Activated naive CD8-positive, alpha-beta T cell treated with anti-CD3 and anti-CD28 coated beads, Interleukin-2, amount 50 U/mL, for 24 hours (primary cell): ENCODE measurements around the gene AGTRAP.

Source experiments
- ATAC-seq: fragments of 150-1000 bp; cut with Tn5 transposase; one replicate; pipeline ENCODE4 v1.10.0; 2021
- DNase-seq: peaks from one replicate; pipeline ENCODE4 v3.0.0; 2021
- H3K27ac Mint-ChIP-seq: one replicate; pipeline ENCODE4 v1.8.0; 2021; ENCODE audit warnings: mild to moderate bottlenecking, mixed read lengths
- H3K27me3 Mint-ChIP-seq: one replicate; pipeline ENCODE4 v1.8.0; 2021; ENCODE audit warnings: mixed read lengths
- H3K36me3 Mint-ChIP-seq: one replicate; pipeline ENCODE4 v1.8.0; 2021; ENCODE audit warnings: low read depth, mixed read lengths
- H3K4me1 Mint-ChIP-seq: one replicate; pipeline ENCODE4 v1.8.0; 2021; ENCODE audit warnings: mixed read lengths
- H3K4me3 Mint-ChIP-seq: one replicate; pipeline ENCODE4 v1.8.0; 2021; ENCODE audit warnings: mild to moderate bottlenecking, moderate library complexity, mixed read lengths
- H3K9me3 Mint-ChIP-seq: one replicate; pipeline ENCODE4 v1.8.0; 2021; ENCODE audit warnings: mixed read lengths

The AGTRAP gene

DNA sequence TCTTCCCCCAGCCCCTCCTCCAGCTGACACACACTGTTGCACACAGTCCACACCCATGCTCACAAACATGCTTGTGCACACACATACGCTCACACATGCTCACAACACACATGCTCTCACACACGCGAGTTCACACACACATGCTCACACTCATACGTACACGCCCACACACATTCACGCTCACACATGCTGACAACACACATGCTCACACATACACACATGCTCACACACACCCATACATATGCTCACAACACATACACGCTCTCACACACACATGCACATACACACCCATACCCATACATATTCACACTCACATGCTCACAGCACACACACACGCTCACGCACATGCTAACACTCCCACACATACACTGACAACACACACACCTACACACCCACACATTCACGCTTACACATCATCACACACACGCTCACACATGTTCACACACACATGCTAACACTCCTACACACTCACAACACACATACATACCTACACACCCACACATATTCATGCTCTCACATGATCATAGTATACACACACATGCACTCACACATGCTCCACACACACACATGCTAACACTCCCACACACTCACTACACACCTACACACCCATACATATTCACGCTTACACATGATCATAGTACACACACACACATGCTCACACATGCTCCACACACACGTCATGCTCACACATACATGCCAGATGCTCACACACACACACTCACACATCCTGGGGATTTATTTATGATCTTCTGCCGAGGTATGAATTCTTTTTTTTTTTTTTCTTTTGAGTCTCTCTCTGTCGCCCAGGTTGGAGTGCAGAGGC is 33.7 kb upstream of the AGTRAP start:
- Mint-ChIP-seq H3K27me3 (peaks cover 8% of the 10 kb centered on the region), H3K27ac (no peak overlapping the region), H3K4me1 (no peaks in the 10 kb centered on the region), H3K36me3 (no peaks in the 10 kb centered on the region), H3K9me3 (no peaks in the 10 kb centered on the region), H3K4me3 (no peak overlapping the region)
- ATAC-seq (no peak), DNase-seq (no peak)

DNA sequence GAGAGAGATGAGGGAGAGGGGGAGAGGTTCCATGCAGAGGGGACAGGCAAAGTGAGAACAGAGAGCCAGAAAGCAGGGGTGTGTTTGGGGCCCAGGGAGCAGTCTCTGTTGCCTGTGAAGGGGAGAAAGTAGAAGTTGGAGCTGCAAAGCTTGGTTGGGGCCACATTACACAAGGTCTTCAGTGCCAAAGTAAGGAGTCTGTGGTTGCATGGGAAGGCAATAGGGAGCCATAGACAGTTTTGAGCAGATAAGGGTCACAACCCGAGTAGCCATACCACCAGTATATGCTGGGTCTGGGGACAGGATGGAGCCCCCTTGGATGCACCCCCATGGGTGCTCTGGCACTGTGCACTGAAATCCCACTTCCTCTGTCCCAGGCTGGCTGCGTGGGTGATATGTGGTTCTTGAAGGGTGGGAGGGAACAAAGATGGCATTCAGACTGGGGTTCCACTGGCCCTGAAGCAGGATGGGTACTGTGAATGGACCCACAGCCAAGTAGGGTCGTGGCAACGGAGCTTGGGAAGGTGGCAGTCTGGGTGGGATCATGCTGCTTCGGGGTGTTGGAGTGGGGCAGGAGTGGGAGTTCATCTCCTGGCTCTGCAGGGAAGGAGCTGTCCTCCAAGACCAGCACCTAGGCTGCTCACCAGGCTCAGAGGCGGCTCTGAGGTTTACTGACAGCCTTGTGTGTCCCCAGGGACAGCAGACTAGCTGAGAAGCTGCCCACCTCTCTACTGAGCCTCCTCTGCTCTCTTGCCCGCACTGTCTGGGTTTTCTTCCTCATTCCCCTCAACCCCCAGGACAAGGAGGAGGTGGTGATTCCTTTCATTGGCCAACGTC is 32.4 kb upstream of the AGTRAP start:
- Mint-ChIP-seq H3K27me3 (peaks cover 10% of the 10 kb centered on the region), H3K4me1 (no peaks in the 10 kb centered on the region), H3K36me3 (no peaks in the 10 kb centered on the region), H3K4me3 (no peak overlapping the region), H3K9me3 (no peaks in the 10 kb centered on the region), H3K27ac (no peak overlapping the region)
- peak; percentile 27 for ATAC-seq
- DNase-seq = no peak

GRCh38 chr1:11704194-11704529 is 31.8 kb upstream of the AGTRAP start:
- Mint-ChIP-seq H3K27ac (no peak overlapping the region), H3K4me1 (no peaks in the 10 kb centered on the region), H3K36me3 (no peaks in the 10 kb centered on the region), H3K4me3 (no peak overlapping the region), H3K9me3 (no peaks in the 10 kb centered on the region), H3K27me3 (peaks cover 9% of the 10 kb centered on the region)
- no peak for ATAC-seq
- no peak for DNase-seq

- no peaks in the 10 kb centered on the region for H3K36me3 Mint-ChIP-seq
- H3K27ac Mint-ChIP-seq = no peak overlapping the region
- no peaks in the 10 kb centered on the region for H3K4me1 Mint-ChIP-seq
- no peaks in the 10 kb centered on the region for H3K9me3 Mint-ChIP-seq
- H3K27me3 Mint-ChIP-seq = peaks cover 9% of the 10 kb centered on the region
- DNase-seq (no peak), ATAC-seq (no peak)
- H3K4me3 Mint-ChIP-seq = no peak overlapping the region
Measured at GRCh38 chr1:11704691-11705475, 31.1 kb upstream of the AGTRAP start.

DNA sequence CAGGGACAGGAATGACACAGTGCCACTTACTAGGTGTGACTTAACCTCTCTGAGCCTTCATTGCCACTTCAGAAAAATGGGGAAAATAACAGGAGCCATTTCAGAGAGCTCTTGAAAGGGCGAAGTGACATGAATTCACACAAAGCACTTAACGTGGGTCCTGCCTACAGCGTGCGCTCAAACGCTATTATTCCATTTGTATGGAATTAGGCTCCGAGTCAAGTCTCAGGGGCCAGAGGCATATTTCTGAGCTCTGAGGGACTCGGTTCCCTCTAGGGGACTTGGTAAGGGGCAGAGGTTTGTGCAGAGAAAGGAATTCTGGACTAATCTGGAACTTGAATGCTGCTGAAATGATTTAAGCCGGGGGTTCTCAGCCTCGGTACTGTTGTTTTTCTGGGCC is 30.3 kb upstream of the AGTRAP start:
- Mint-ChIP-seq H3K36me3 (no peaks in the 10 kb centered on the region), H3K4me3 (no peak overlapping the region), H3K27me3 (peaks cover 9% of the 10 kb centered on the region), H3K9me3 (no peaks in the 10 kb centered on the region), H3K27ac (no peak overlapping the region), H3K4me1 (no peaks in the 10 kb centered on the region)
- ATAC-seq (no peak), DNase-seq (no peak)

DNA sequence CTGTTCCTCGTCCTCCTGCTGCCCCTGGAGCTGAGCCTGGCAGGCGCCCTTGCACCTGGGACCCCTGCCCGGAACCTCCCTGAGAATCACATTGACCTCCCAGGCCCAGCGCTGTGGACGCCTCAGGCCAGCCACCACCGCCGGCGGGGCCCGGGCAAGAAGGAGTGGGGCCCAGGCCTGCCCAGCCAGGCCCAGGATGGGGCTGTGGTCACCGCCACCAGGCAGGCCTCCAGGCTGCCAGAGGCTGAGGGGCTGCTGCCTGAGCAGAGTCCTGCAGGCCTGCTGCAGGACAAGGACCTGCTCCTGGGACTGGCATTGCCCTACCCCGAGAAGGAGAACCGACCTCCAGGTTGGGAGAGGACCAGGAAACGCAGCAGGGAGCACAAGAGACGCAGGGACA is 29.6 kb upstream of the AGTRAP start:
- no peak for ATAC-seq
- DNase-seq = no peak
- Mint-ChIP-seq H3K27ac (no peak overlapping the region), H3K9me3 (no peaks in the 10 kb centered on the region), H3K4me1 (no peaks in the 10 kb centered on the region), H3K4me3 (no peak overlapping the region), H3K36me3 (no peaks in the 10 kb centered on the region), H3K27me3 (peaks cover 7% of the 10 kb centered on the region)

DNA sequence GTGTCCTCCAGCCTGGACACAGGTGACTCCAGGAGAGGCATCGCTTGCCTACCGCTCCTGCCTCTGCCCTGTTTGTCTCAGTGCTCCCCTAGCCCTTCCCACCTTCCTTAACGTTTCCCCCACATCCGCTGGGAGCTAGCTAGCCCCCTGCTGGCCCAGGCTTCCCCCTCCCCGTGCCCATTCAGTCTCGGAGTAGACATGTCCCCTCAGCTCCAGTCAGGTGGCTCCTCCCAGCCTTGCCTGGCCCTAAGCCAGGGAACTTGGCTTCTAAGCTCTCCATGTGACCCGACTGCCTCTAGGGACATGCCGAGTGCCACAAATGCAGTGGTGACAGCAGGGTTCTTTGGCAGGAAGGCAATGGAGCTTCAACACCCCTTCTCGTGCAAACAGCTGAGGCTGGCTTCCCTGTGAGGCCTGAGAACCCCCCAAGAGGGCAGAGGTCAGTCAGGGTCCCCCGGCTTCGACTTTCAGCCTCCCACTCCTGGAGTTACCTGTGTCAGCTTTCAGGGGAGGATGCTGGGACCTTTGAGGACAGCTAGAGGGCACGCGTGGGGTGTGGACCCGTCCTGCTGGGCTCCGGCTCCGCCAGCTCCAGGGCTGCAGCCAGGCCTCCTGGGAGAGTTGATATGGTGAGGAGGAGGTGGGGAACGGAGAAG is 28.2 kb upstream of the AGTRAP start:
- H3K27ac Mint-ChIP-seq = no peak overlapping the region
- no peaks in the 10 kb centered on the region for H3K9me3 Mint-ChIP-seq
- no peak overlapping the region for H3K4me3 Mint-ChIP-seq
- no peaks in the 10 kb centered on the region for H3K4me1 Mint-ChIP-seq
- DNase-seq (no peak), ATAC-seq (no peak)
- H3K27me3 Mint-ChIP-seq = peaks cover 6% of the 10 kb centered on the region
- no peaks in the 10 kb centered on the region for H3K36me3 Mint-ChIP-seq

GRCh38 chr1:11708554-11709350 is 27.2 kb upstream of the AGTRAP start:
- H3K4me3 Mint-ChIP-seq = no peak overlapping the region

DNA sequence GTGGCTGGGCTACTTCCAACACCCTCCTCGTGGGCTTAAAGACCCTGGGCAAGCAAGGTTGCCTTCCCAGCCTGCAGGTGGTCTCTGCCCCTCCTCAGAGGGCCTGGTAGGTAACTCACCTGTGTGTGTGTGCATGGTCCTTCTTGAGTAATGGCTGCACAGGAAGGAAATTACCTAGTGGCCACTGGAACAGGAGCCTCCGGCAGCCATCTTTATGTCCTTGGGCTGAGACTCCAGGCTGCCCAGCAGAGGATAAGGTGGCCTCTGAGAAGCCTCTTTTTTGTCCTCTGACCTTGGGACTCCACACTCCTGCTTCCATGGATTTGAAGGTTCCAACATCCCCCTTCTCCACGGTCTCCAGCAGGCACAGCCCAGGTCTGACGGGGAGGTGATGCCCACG is 24.4 kb upstream of the AGTRAP start:
- Mint-ChIP-seq H3K9me3 (no peaks in the 10 kb centered on the region), H3K27ac (no peak overlapping the region), H3K4me1 (no peaks in the 10 kb centered on the region), H3K36me3 (no peaks in the 10 kb centered on the region), H3K27me3 (peaks cover 2% of the 10 kb centered on the region), H3K4me3 (no peak overlapping the region)
- ATAC-seq = no peak
- DNase-seq = no peak

More at GRCh38 chr1:11708554-11709350, 27.2 kb upstream of the AGTRAP start:
- no peaks in the 10 kb centered on the region for H3K9me3 Mint-ChIP-seq
- ATAC-seq (peak; percentile 33), DNase-seq (no peak)
- peaks cover 2% of the 10 kb centered on the region for H3K27me3 Mint-ChIP-seq
- no peak overlapping the region for H3K27ac Mint-ChIP-seq
- no peaks in the 10 kb centered on the region for H3K36me3 Mint-ChIP-seq
- H3K4me1 Mint-ChIP-seq = no peaks in the 10 kb centered on the region

DNA sequence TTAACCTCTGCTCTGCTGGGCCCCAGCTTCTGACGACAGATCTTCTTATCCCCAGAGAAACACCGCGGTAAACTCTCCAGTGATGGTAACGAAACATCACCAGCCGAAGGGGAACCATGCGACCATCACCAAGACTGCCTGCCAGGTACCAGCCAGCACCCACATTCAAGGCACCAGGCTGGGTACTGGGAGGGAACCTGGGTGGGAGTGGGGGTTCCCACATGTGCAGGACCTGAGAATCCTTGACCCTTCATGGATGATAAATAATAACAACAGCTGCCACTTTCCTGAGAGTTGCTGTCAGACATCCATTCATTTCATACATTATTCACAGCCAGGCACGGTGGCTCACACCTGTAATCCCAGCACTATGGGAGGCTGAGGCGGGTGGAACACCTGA is 23.7 kb upstream of the AGTRAP start:
- no peak for ATAC-seq
- Mint-ChIP-seq H3K27ac (no peak overlapping the region), H3K4me1 (no peaks in the 10 kb centered on the region)

DNA sequence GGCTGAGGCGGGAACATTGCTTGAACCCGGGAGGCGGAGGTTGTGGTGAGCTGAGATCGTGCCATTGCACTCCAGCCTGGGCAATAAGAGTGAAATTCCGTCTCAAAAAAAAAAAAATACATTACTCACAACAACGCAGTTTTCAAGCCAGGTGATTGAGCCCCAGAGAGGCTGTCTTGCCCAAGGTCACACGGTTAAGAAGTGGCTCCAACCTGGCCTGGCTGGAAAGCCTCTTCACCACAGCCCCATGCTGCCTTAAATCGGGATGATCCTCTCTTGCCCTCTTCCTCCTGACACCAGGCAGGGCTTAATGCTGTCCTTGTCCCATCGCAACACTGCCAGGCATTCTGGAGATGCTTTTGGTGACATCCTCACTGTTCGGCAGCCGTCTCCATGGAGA is 22.8 kb upstream of the AGTRAP start:
- H3K27me3 Mint-ChIP-seq = no peaks in the 10 kb centered on the region
- DNase-seq (no peak), ATAC-seq (no peak)
- H3K9me3 Mint-ChIP-seq = no peaks in the 10 kb centered on the region
- H3K4me3 Mint-ChIP-seq = no peak overlapping the region
- H3K27ac Mint-ChIP-seq = no peak overlapping the region
- H3K36me3 Mint-ChIP-seq = no peaks in the 10 kb centered on the region
- no peaks in the 10 kb centered on the region for H3K4me1 Mint-ChIP-seq

More for the DNA sequence above, 23.7 kb upstream of the AGTRAP start:
- no peak for DNase-seq
- Mint-ChIP-seq H3K27me3 (peaks cover 2% of the 10 kb centered on the region), H3K9me3 (no peaks in the 10 kb centered on the region), H3K4me3 (no peak overlapping the region), H3K36me3 (no peaks in the 10 kb centered on the region)

DNA sequence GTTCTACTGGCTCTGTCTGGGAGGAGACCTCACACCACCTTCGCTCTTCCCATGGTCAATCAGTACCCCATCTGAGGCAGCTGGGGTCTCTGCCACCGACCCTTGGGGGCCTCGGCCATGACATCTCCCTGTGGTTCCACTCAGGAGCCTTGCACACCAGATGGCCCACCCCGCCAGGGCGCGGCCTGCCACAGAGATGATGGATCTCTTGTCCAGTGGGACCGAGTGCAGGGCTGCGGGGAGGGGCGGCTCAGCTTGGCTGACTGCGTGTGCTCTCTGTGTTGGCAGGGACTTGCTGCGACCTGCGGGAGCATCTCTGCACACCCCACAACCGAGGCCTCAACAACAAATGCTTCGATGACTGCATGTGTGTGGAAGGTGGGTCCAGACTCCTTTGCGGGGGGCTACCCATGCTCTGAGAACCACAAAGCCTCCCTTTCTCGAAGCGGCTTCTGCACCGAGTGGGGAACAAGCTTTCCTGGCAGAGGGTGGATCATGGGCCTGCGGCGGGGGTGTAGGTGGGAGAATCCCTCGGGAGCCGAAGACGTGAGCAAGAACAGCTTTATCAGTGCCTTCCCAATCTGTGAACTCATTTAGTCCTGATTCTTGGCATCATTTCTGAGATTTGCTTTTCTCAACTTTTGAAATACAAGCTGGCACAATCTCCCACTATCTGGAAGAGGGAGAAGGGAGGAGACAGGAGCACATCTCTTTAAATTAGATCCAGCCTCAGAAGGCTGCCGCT is 20.9 kb upstream of the AGTRAP start:
- H3K36me3 Mint-ChIP-seq = no peaks in the 10 kb centered on the region
- no peak for ATAC-seq
- H3K4me3 Mint-ChIP-seq = no peak overlapping the region
- peaks cover 13% of the 10 kb centered on the region for H3K4me1 Mint-ChIP-seq
- H3K27me3 Mint-ChIP-seq = no peaks in the 10 kb centered on the region
- no peak overlapping the region for H3K27ac Mint-ChIP-seq
- H3K9me3 Mint-ChIP-seq = no peaks in the 10 kb centered on the region
- no peak for DNase-seq

DNA sequence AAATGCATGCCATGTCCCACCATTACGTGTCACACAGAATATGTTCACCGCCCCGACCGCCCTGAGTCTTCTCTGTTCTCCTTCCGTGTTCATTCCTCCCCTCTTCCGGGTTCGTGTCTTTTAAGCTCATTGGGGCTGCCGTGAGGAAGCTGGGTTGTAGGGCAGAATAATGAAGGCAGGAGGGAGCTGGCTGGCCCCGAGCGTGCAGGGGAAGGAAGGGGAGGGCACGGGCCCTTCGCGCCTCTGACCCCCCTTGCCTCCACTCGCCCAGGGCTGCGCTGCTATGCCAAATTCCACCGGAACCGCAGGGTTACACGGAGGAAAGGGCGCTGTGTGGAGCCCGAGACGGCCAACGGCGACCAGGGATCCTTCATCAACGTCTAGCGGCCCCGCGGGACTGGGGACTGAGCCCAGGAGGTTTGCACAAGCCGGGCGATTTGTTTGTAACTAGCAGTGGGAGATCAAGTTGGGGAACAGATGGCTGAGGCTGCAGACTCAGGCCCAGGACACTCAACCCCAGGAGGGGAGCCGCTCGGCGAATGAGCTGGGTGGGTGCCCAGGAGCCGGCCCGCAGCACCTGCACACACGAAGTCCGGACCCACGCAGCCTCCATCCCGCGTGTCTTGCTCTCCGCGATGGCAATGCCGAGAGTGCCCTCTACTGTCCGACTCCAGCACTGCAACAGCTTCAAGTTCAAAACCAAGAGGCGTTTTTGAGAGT is 16.5 kb upstream of the AGTRAP start:
- no peaks in the 10 kb centered on the region for H3K9me3 Mint-ChIP-seq
- no peaks in the 10 kb centered on the region for H3K36me3 Mint-ChIP-seq
- H3K4me1 Mint-ChIP-seq = peaks cover 14% of the 10 kb centered on the region
- no peaks in the 10 kb centered on the region for H3K27me3 Mint-ChIP-seq
- peak overlapping the region; percentile 84 for H3K27ac Mint-ChIP-seq
- peak overlapping the region; percentile 75 for H3K4me3 Mint-ChIP-seq
- ATAC-seq = peak; percentile 77
- DNase-seq = peak; percentile 88
